Measurements from ENCODE around the gene TSPOAP1.

TSPOAP1 gene

DNA sequence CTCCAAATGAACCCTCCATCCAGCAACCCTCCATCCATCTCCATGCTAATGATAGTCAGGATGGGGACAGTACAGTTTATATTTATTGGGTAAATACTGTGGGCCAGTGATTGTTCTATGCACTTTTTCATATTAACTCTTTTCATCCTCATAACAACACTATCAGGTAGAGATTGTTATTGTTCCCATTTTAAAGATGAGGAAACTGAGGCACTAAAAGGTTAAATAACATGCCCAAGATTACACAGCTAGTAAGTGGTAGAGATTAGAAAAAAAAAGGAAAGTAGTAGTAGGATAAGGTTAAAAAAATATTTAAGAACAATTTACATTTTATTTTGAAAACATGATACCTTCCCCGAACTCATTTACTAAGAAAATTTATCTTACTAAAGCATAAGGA, 45.3 kb upstream of the TSPOAP1 start:
- TF ChIP-seq, protein P1, sequence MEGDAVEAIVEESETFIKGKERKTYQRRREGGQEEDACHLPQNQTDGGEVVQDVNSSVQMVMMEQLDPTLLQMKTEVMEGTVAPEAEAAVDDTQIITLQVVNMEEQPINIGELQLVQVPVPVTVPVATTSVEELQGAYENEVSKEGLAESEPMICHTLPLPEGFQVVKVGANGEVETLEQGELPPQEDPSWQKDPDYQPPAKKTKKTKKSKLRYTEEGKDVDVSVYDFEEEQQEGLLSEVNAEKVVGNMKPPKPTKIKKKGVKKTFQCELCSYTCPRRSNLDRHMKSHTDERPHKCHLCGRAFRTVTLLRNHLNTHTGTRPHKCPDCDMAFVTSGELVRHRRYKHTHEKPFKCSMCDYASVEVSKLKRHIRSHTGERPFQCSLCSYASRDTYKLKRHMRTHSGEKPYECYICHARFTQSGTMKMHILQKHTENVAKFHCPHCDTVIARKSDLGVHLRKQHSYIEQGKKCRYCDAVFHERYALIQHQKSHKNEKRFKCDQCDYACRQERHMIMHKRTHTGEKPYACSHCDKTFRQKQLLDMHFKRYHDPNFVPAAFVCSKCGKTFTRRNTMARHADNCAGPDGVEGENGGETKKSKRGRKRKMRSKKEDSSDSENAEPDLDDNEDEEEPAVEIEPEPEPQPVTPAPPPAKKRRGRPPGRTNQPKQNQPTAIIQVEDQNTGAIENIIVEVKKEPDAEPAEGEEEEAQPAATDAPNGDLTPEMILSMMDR (IDR thresholded peaks at IDR 0.05; ENCODE audit: insufficient read depth, low read depth, low read length, missing control alignments) = no peak
- H3K4me3 ChIP-seq (ENCODE audit: low read length) = no peak overlapping the region
- no peak for DNase-seq (ENCODE audit: low read depth)

DNA sequence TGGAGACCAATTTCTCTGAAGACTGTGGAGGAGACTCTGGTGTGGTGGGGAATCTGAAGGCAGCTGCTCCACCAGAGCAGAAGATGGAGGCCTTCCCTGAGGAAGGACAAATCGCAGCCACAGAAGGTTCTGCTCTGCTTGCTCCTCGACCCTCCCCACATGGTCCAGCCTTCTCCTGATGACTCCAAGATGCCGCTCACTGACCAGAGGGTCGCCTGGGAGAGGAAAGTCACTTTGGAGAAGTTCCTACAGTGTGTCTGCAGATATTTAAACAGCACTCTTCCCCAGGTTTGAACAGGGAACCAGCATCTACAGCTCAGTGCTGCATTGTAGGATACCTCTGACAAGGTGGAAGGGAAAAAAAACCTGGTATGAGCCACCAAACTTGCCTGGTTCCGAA, 44.4 kb upstream of the TSPOAP1 start:
- TF ChIP-seq, protein P1 (IDR thresholded peaks at IDR 0.05; ENCODE audit: insufficient read depth, low read depth, low read length, missing control alignments) = no peak
- H3K4me3 ChIP-seq (ENCODE audit: low read length) = no peak overlapping the region
- DNase-seq (ENCODE audit: low read depth) = no peak

DNA sequence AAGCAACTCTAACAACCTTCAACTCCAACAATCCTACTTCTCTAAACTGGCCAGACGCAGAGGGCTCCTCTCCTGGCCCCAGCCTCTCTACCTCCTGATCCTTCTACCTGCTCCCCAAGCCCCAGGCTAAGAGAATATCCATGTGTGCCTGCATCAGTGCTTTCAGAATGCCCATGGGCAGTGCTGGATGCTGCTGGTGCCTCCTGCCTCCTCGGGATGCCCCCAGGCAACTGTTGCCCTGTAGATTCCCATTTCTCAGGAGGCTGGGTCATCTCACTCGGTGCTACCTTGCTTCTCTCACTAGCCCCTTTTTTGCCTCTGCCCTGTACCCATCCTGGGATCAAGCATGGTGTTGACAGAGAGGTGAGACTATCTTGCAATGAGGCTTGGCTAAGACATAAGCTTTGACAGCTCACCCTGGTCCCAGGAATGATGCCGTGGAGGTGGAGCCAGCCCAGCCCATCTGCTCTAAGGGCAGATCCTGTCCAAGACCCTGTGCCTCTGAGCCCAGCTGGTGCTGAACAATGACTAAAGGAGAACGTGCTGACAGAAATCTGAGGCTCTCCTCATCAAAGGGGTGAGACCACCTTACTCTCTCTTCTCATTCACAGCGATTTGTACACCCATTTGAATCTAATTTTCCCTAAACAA, 42.8 kb upstream of the TSPOAP1 start:
- TF ChIP-seq, protein P1 (IDR thresholded peaks at IDR 0.05; ENCODE audit: insufficient read depth, low read depth, low read length, missing control alignments) = no peak
- H3K4me3 ChIP-seq (ENCODE audit: low read length) = no peak overlapping the region
- DNase-seq (ENCODE audit: low read depth) = no peak

DNA sequence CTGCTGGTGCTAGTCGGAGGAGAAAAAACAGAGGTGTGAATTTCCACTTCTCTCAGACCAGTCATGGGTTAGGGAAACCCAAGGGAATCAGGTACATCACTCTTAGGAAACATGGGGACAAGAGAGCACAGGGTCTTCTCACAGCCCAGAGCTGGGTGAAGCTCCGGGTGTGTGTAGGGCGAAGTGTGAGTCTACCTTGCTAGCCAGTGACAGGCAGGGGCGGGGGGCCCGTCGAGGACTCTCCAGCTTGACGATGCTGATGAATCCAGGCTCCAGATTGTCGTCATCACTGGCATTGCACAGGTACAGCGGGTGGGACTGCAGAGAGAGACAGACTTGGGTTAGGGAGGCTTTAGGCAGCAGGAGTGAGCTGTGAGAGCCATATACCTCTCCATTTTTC, 42.1 kb upstream of the TSPOAP1 start:
- DNase-seq (ENCODE audit: low read depth) = no peak
- H3K4me3 ChIP-seq (ENCODE audit: low read length) = no peak overlapping the region
- TF ChIP-seq, protein P1 (IDR thresholded peaks at IDR 0.05; ENCODE audit: insufficient read depth, low read depth, low read length, missing control alignments) = no peak

DNA sequence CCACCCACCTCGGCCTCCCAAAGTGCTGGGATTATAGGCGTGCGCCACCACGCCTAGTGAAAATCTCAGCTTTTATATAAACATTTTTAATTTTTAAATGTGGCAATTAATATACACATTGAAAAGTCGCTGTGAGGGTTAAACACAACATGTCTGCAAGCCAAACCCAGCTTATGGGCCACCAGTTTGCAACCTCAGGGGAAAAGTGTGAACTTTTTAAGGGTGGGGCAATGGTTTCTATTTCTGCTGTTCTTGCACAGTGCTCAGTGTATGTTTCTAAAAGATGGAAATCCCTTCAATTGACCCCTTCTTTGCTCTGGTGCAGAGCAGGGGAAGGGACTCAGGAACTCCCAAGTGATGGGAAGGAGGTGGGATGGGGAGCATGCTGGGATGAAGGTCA, 41.7 kb upstream of the TSPOAP1 start:
- no peak for DNase-seq (ENCODE audit: low read depth)
- TF ChIP-seq, protein P1 (IDR thresholded peaks at IDR 0.05; ENCODE audit: insufficient read depth, low read depth, low read length, missing control alignments) = no peak
- no peak overlapping the region for H3K4me3 ChIP-seq (ENCODE audit: low read length)

DNA sequence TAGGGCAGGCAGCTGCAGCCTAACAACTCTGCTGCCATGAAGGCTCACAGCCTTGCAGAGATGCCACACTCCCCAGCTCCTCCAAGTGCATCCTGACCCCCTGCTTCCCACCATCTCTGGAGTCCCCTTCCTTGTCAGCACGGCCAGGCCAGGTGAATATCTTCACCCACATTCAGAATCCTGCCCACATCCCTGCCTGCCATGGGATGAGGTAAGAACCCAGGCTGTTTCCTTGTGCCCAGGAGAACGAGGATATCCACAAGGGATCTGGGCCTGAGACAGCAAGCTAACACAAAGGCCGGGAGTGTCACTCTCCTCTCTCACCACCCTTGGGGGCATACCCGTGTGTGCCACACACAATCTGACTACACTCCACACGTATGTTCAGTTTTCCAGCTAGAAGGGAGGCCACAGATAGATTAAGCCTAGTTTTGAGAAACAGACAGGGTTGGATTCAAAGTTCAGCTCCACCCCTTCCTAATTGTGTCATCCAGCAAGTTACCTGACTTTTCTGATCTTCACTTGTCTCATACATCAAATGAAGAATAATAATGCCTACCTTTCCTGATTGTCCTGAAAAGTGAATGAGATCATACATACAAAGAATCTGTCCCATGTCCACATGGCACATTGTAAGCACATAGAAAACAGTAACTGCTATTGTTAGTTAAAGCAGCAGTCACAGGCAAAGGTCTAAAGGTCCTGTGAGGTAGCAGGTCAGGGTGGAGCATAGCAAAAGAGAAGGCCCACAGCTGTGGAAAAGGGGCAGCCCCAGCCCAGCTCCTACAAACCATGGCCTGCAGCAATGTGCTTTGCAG, 40.8 kb upstream of the TSPOAP1 start:
- no peak overlapping the region for H3K4me3 ChIP-seq (ENCODE audit: low read length)
- TF ChIP-seq, protein P1 (IDR thresholded peaks at IDR 0.05; ENCODE audit: insufficient read depth, low read depth, low read length, missing control alignments) = no peak
- peak; percentile 38 for DNase-seq (ENCODE audit: low read depth)

Data from epithelial cell of esophagus (primary cell).